ENCODE measurements around the gene ADAD2. TPM values are rescaled to one million over a fixed set of nuclear protein-coding genes. Genes with fewer than 3 reads are reported as not detected.

The ADAD2 gene
- total RNA-seq, 2 donors from 2014 or later: not detected

- Histone ChIP-seq H3K9ac (ENCODE audit: extremely low read depth, low read length, poor library complexity, severe bottlenecking) (no peak overlapping the region), H3K36me3 (ENCODE audit: control insufficient read depth, insufficient read depth, low read length) (no peaks in the 10 kb centered on the region), H3K27me3 (ENCODE audit: control insufficient read depth, insufficient read depth, low read length, poor library complexity, severe bottlenecking) (no peaks in the 10 kb centered on the region), H3K4me3 (ENCODE audit: low read length) (no peak overlapping the region), H3K9me3 (ENCODE audit: control insufficient read depth, low read length) (no peaks in the 10 kb centered on the region), H3K4me1 (ENCODE audit: control insufficient read depth, insufficient read depth, low read length) (no peaks in the 10 kb centered on the region), H3K27ac (ENCODE audit: low read depth, low read length) (no peak overlapping the region)
- 85 to 93% methylated on average over 5 of the region's 5 CpGs for WGBS, 2 experiments (ENCODE audit: insufficient coverage in 1 of 2, insufficient read length in 1 of 2)
- TF ChIP-seq CTCF (conservative IDR thresholded peaks at IDR 0.05): peak; percentile 48
- Mint-ChIP-seq H3K4me3 (no peak overlapping the region), H3K27ac (no peak overlapping the region), H3K27me3 (ENCODE audit: insufficient read depth) (no peaks in the 10 kb centered on the region), H3K4me1 (no peaks in the 10 kb centered on the region), H3K36me3 (ENCODE audit: low read depth) (no peaks in the 10 kb centered on the region), H3K9me3 (no peaks in the 10 kb centered on the region)
- DNase-seq: no peak
Measured at GRCh38 chr16:84156342-84156784, 34.6 kb upstream of the ADAD2 start.

GRCh38 chr16:84159007-84159406 lies 31.9 kb upstream of the ADAD2 start:
- Histone ChIP-seq H3K4me3 (ENCODE audit: low read length) (no peak overlapping the region), H3K27me3 (ENCODE audit: control insufficient read depth, insufficient read depth, low read length, poor library complexity, severe bottlenecking) (peaks cover under 1% of the 10 kb centered on the region), H3K27ac (ENCODE audit: low read depth, low read length) (no peak overlapping the region), H3K4me1 (ENCODE audit: control insufficient read depth, insufficient read depth, low read length) (no peaks in the 10 kb centered on the region), H3K36me3 (ENCODE audit: control insufficient read depth, insufficient read depth, low read length) (no peaks in the 10 kb centered on the region), H3K9me3 (ENCODE audit: control insufficient read depth, low read length) (no peaks in the 10 kb centered on the region), H3K9ac (ENCODE audit: extremely low read depth, low read length, poor library complexity, severe bottlenecking) (no peak overlapping the region)
- Mint-ChIP-seq H3K4me1 (no peaks in the 10 kb centered on the region), H3K27ac (peak overlapping the region; percentile 28), H3K36me3 (ENCODE audit: low read depth) (no peaks in the 10 kb centered on the region), H3K9me3 (no peaks in the 10 kb centered on the region), H3K27me3 (ENCODE audit: insufficient read depth) (peaks cover 2% of the 10 kb centered on the region), H3K4me3 (no peak overlapping the region)
- no peak for TF ChIP-seq CTCF (conservative IDR thresholded peaks at IDR 0.05)
- 57 to 87% methylated on average over 5 to 6 of the region's 9 CpGs for WGBS, 2 experiments (ENCODE audit: insufficient coverage in 1 of 2, insufficient read length in 1 of 2)
- DNase-seq: peak; percentile 33

- DNase-seq: no peak
- Histone ChIP-seq H3K9me3 (ENCODE audit: control insufficient read depth, low read length) (no peaks in the 10 kb centered on the region), H3K4me1 (ENCODE audit: control insufficient read depth, insufficient read depth, low read length) (no peaks in the 10 kb centered on the region), H3K36me3 (ENCODE audit: control insufficient read depth, insufficient read depth, low read length) (no peaks in the 10 kb centered on the region), H3K4me3 (ENCODE audit: low read length) (no peak overlapping the region), H3K9ac (ENCODE audit: extremely low read depth, low read length, poor library complexity, severe bottlenecking) (no peak overlapping the region), H3K27me3 (ENCODE audit: control insufficient read depth, insufficient read depth, low read length, poor library complexity, severe bottlenecking) (peaks cover 8% of the 10 kb centered on the region), H3K27ac (ENCODE audit: low read depth, low read length) (no peak overlapping the region)
- H3K27ac Mint-ChIP-seq: no peak overlapping the region
- H3K36me3 Mint-ChIP-seq (ENCODE audit: low read depth): no peaks in the 10 kb centered on the region
- TF ChIP-seq CTCF (conservative IDR thresholded peaks at IDR 0.05): no peak
- no peak overlapping the region for H3K4me3 Mint-ChIP-seq
- no CpG with 5 or more reads among the region's 1 CpG for WGBS, 2 experiments (ENCODE audit: insufficient coverage in 1 of 2, insufficient read length in 1 of 2)
- peaks cover 5% of the 10 kb centered on the region for H3K27me3 Mint-ChIP-seq (ENCODE audit: insufficient read depth)
- no peaks in the 10 kb centered on the region for H3K4me1 Mint-ChIP-seq
- no peaks in the 10 kb centered on the region for H3K9me3 Mint-ChIP-seq
Measured at GRCh38 chr16:84159800-84160199, 31.2 kb upstream of the ADAD2 start.

Data from endodermal cell (in vitro differentiated cells).